Osteoblast (primary cell): ENCODE data around the gene ITSN2. TPM values are rescaled to one million over a fixed set of nuclear protein-coding genes. Genes with fewer than 3 reads are reported as not detected.

ENCODE experiments used
- DNase-seq: peaks from one replicate; pipeline ENCODE4 v3.0.0; 2011; ENCODE audit warnings: low spot score, mixed read lengths; ENCODE audit not compliant: insufficient read length; ENCODE audit errors: missing footprints
- H2AFZ ChIP-seq: 2 replicates; pipeline ENCODE4 v1.6.0; 2011; ENCODE audit warnings: mild to moderate bottlenecking, low read length
- H3K27ac ChIP-seq: 2 replicates; pipeline ENCODE4 v1.5.1; 2011; ENCODE audit warnings: mild to moderate bottlenecking, low read depth, low read length, moderate library complexity
- H3K27me3 ChIP-seq: 2 replicates; pipeline ENCODE4 v1.6.0; 2012; ENCODE audit warnings: mild to moderate bottlenecking, control low read depth, inconsistent platforms, low read length, moderate library complexity; ENCODE audit not compliant: insufficient read depth
- H3K36me3 ChIP-seq: 2 replicates; pipeline ENCODE4 v1.5.1; 2011; ENCODE audit warnings: mild to moderate bottlenecking, low read length, control low read depth, moderate library complexity; ENCODE audit not compliant: insufficient read depth
- H3K4me1 ChIP-seq: 2 replicates; pipeline ENCODE4 v1.5.1; 2011; ENCODE audit warnings: mild to moderate bottlenecking, low read length, control low read depth, moderate library complexity; ENCODE audit not compliant: insufficient read depth
- H3K4me2 ChIP-seq: 2 replicates; pipeline ENCODE4 v1.6.0; 2011; ENCODE audit warnings: mild to moderate bottlenecking, low read length; ENCODE audit not compliant: insufficient read depth
- H3K4me3 ChIP-seq: fragments of 200-600 bp; sonication (generic); 3 replicates; pipeline ENCODE4 v1.5.1; 2012; ENCODE audit warnings: mild to moderate bottlenecking, low read length, inconsistent platforms; ENCODE audit not compliant: insufficient read depth
- H3K79me2 ChIP-seq: 2 replicates; pipeline ENCODE4 v1.6.0; 2012; ENCODE audit warnings: mild to moderate bottlenecking, low read length, control low read depth, inconsistent platforms; ENCODE audit not compliant: insufficient read depth
- H3K9me3 ChIP-seq: 2 replicates; pipeline ENCODE4 v1.5.1; 2011; ENCODE audit warnings: low read depth, low read length, control low read depth
- H4K20me1 ChIP-seq: 2 replicates; pipeline ENCODE4 v1.6.0; 2012; ENCODE audit warnings: mild to moderate bottlenecking, low read length, control low read depth; ENCODE audit not compliant: insufficient read depth
- CTCF ChIP-seq: IDR thresholded peaks from 2 replicates; pipeline ENCODE4 v1.5.1; 2011; ENCODE audit warnings: mild to moderate bottlenecking, low read depth, low read length, moderate library complexity; ENCODE audit errors: extremely low read depth
- total RNA-seq: library from RNA; depleted of rRNA; stranded (reverse); fragments of >200 nt; gene quantifications from 2 replicates; pipeline ENCODE4 v1.2.3, GENCODE V29; 2012

The ITSN2 gene
- total RNA-seq, 1 donor, result 33.7 TPM

- DNase-seq, result peak; percentile 38
- H3K4me1 ChIP-seq, result peaks cover 7% of the 10 kb centered on the region
- no peak for TF ChIP-seq CTCF
- H4K20me1 ChIP-seq, result peaks cover 14% of the 10 kb centered on the region
- H2AFZ ChIP-seq, result no peak overlapping the region
- H3K27ac ChIP-seq, result no peak overlapping the region
- no peak overlapping the region for H3K4me3 ChIP-seq
- peaks cover 11% of the 10 kb centered on the region for H3K36me3 ChIP-seq
- peaks cover 5% of the 10 kb centered on the region for H3K79me2 ChIP-seq
- H3K9me3 ChIP-seq, result no peaks in the 10 kb centered on the region
- H3K27me3 ChIP-seq, result no peaks in the 10 kb centered on the region
- peak overlapping the region; percentile 32 for H3K4me2 ChIP-seq
These were observed 46.3 kb downstream of the ITSN2 start for GRCh38 chr2:24313744-24314632.

GRCh38 chr2:24307961-24308360 is 52.4 kb downstream of the ITSN2 start:
- no peaks in the 10 kb centered on the region for H3K27me3 ChIP-seq
- TF ChIP-seq CTCF, result no peak
- H2AFZ ChIP-seq, result no peak overlapping the region
- no peaks in the 10 kb centered on the region for H3K9me3 ChIP-seq
- peaks cover 13% of the 10 kb centered on the region for H3K36me3 ChIP-seq
- no peak overlapping the region for H3K27ac ChIP-seq
- H3K79me2 ChIP-seq, result no peaks in the 10 kb centered on the region
- H3K4me2 ChIP-seq, result no peak overlapping the region
- no peaks in the 10 kb centered on the region for H4K20me1 ChIP-seq
- DNase-seq, result no peak
- H3K4me3 ChIP-seq, result no peak overlapping the region
- H3K4me1 ChIP-seq, result peaks cover 24% of the 10 kb centered on the region

GRCh38 chr2:24304631-24305030 is 55.7 kb downstream of the ITSN2 start:
- Histone ChIP-seq H3K27ac (peak overlapping the region; percentile 59), H3K36me3 (peaks cover 28% of the 10 kb centered on the region), H3K9me3 (no peaks in the 10 kb centered on the region), H3K79me2 (no peaks in the 10 kb centered on the region), H4K20me1 (no peaks in the 10 kb centered on the region), H2AFZ (no peak overlapping the region), H3K4me2 (peak overlapping the region; percentile 40), H3K27me3 (no peaks in the 10 kb centered on the region), H3K4me1 (peaks cover 24% of the 10 kb centered on the region), H3K4me3 (no peak overlapping the region)
- peak; percentile 42 for DNase-seq
- TF ChIP-seq CTCF, result no peak

GRCh38 chr2:24304098-24304497 is 56.2 kb downstream of the ITSN2 start:
- Histone ChIP-seq H3K27me3 (no peaks in the 10 kb centered on the region), H4K20me1 (no peaks in the 10 kb centered on the region), H3K4me2 (no peak overlapping the region), H3K9me3 (no peaks in the 10 kb centered on the region), H3K4me1 (peaks cover 24% of the 10 kb centered on the region), H3K27ac (peak overlapping the region; percentile 59), H3K4me3 (no peak overlapping the region), H3K36me3 (peaks cover 31% of the 10 kb centered on the region), H2AFZ (no peak overlapping the region), H3K79me2 (no peaks in the 10 kb centered on the region)
- TF ChIP-seq CTCF, result no peak
- DNase-seq, result peak; percentile 88
